Smooth muscle cell (in vitro differentiated cells): Measurements from ENCODE around the gene RBBP8. TPM values are rescaled to one million over a fixed set of nuclear protein-coding genes. Genes with fewer than 3 reads are reported as not detected.

Source experiments
- DNase-seq: peaks from one replicate; lab custom pipeline; 2025; ENCODE audit not compliant: unreplicated experiment; lab: John Stamatoyannopoulos, UW
- H2AFZ ChIP-seq: fragments of 200-600 bp; sonication (generic); 2 replicates; pipeline ENCODE4 v1.6.0; 2016; ENCODE audit warnings: antibody characterized with exemption, low read depth, mild to moderate bottlenecking
- H3F3A ChIP-seq: fragments of 200-600 bp; sonication (generic); 2 replicates; pipeline ENCODE4 v1.6.0; 2017; ENCODE audit warnings: antibody characterized with exemption, low read depth
- H3K27ac ChIP-seq: fragments of 200-600 bp; sonication (generic); 2 replicates; pipeline ENCODE4 v1.5.1; 2016; ENCODE audit warnings: low read depth, mild to moderate bottlenecking
- H3K27me3 ChIP-seq: fragments of 200-600 bp; sonication (generic); 2 replicates; pipeline ENCODE4 v1.6.1; 2016; ENCODE audit warnings: low read depth, mild to moderate bottlenecking
- H3K36me3 ChIP-seq: fragments of 200-600 bp; sonication (generic); 2 replicates; pipeline ENCODE4 v1.5.1; 2016; ENCODE audit warnings: low read depth
- H3K4me1 ChIP-seq: fragments of 200-600 bp; sonication (generic); 2 replicates; pipeline ENCODE4 v1.5.1; 2016; ENCODE audit warnings: low read depth
- H3K4me2 ChIP-seq: fragments of 200-600 bp; sonication (generic); 2 replicates; pipeline ENCODE4 v1.6.0; 2016; ENCODE audit warnings: mild to moderate bottlenecking
- H3K4me3 ChIP-seq: fragments of 200-600 bp; sonication (generic); 2 replicates; pipeline ENCODE4 v1.5.1; 2016; ENCODE audit warnings: mild to moderate bottlenecking
- H3K79me2 ChIP-seq: fragments of 200-600 bp; sonication (generic); 2 replicates; pipeline ENCODE4 v1.6.0; 2016; ENCODE audit warnings: low read depth, mild to moderate bottlenecking
- H3K9ac ChIP-seq: fragments of 200-600 bp; sonication (generic); 2 replicates; pipeline ENCODE4 v1.6.0; 2016; ENCODE audit warnings: low read depth
- H3K9me3 ChIP-seq: fragments of 200-600 bp; sonication (generic); replicated peaks from 2 replicates; pipeline ENCODE4 v1.5.1; 2016; ENCODE audit warnings: low read depth
- H4K20me1 ChIP-seq: fragments of 200-600 bp; sonication (generic); 2 replicates; pipeline ENCODE4 v1.6.0; 2016; ENCODE audit warnings: low read depth
- WGBS: methylation state at CpG from one replicate; pipeline ENCODE4 v1.1.7; 2016; ENCODE audit warnings: low lambda C conversion rate; 5-methylcytosine and 5-hydroxymethylcytosine counted together
- polyA plus RNA-seq: library from polyadenylated mRNA; unstranded; fragments of >200 nt; fragmentation: Nextera tagmentation; extraction: Ambion mirVana; gene quantifications from 2 replicates; pipeline ENCODE4 v1.2.1, GENCODE V29; 2016
- total RNA-seq: library from RNA; depleted of rRNA; stranded (reverse); fragments of >200 nt; gene quantifications from 2 replicates; pipeline ENCODE4 v1.2.3, GENCODE V29; 2014
- TF ChIP-seq, protein P1 (sequence below): fragments of 200-600 bp; sonication (generic); IDR thresholded peaks from 2 replicates; pipeline ENCODE4 v1.5.1; 2017; ENCODE audit warnings: borderline replicate concordance, mild to moderate bottlenecking, antibody characterized with exemption; ENCODE audit not compliant: insufficient read depth, poor library complexity, severe bottlenecking

Gene RBBP8
- total and polyA plus RNA-seq, 2 experiments from 2014 or later, result 11.7 to 39.3 TPM

DNA sequence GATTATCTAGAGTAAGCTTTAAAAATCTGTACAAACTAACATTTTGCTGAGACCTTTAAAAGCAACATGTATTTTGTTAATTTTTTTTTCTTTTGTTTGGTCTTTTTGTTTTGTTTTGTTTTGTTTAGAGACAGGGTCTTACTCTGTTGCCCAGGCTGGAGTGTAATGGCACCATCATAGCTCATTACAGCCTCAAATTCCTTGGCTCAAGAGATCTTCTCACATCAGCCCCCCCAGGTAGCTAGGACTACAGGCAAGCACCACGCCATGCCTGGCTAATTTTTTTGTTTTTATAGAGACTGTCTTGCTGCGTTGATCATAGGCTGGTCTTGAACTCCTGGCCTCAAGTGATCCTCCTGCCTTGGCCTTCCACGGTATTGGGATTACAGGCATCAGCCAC, 23.1 kb downstream of the RBBP8 start:
- Histone ChIP-seq H3K27ac (no peak overlapping the region), H4K20me1 (no peaks in the 10 kb centered on the region), H3K9me3 (no peaks in the 10 kb centered on the region), H3K27me3 (no peaks in the 10 kb centered on the region), H3K79me2 (no peaks in the 10 kb centered on the region), H3K4me2 (no peak overlapping the region), H3K9ac (no peak overlapping the region), H3F3A (no peaks in the 10 kb centered on the region), H3K4me3 (no peak overlapping the region), H3K4me1 (no peaks in the 10 kb centered on the region), H2AFZ (no peak overlapping the region), H3K36me3 (peaks cover 7% of the 10 kb centered on the region)
- DNase-seq, result no peak
- WGBS, result 96% methylated on average over 3 of the region's 3 CpGs
- TF ChIP-seq, protein P1, sequence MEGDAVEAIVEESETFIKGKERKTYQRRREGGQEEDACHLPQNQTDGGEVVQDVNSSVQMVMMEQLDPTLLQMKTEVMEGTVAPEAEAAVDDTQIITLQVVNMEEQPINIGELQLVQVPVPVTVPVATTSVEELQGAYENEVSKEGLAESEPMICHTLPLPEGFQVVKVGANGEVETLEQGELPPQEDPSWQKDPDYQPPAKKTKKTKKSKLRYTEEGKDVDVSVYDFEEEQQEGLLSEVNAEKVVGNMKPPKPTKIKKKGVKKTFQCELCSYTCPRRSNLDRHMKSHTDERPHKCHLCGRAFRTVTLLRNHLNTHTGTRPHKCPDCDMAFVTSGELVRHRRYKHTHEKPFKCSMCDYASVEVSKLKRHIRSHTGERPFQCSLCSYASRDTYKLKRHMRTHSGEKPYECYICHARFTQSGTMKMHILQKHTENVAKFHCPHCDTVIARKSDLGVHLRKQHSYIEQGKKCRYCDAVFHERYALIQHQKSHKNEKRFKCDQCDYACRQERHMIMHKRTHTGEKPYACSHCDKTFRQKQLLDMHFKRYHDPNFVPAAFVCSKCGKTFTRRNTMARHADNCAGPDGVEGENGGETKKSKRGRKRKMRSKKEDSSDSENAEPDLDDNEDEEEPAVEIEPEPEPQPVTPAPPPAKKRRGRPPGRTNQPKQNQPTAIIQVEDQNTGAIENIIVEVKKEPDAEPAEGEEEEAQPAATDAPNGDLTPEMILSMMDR, result no peak

DNA sequence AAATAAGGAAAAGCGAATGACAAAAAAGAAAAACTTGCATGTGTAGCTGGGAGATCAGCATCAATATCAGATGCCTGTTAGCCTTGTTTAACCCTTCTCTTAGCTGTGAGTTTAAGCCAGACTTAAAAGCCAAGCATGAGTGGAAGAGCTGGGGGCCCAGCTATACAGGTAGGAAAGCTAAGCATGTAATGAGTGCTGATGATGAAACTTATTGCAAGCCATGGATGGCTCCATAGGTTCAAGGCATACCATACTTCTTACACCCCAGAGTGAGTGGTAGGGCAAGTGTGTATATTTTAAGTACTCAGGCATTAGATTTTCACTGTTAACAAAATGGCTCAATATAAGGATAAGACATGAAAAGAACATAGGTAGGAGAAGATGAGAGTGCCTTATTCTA, 28.0 kb downstream of the RBBP8 start:
- Histone ChIP-seq H3K27ac (no peak overlapping the region), H3K4me3 (no peak overlapping the region), H3K4me1 (no peaks in the 10 kb centered on the region), H3K9ac (no peak overlapping the region), H4K20me1 (no peaks in the 10 kb centered on the region), H2AFZ (no peak overlapping the region), H3F3A (no peaks in the 10 kb centered on the region), H3K4me2 (no peak overlapping the region), H3K36me3 (no peaks in the 10 kb centered on the region), H3K9me3 (no peaks in the 10 kb centered on the region), H3K27me3 (no peaks in the 10 kb centered on the region), H3K79me2 (no peaks in the 10 kb centered on the region)
- no peak for DNase-seq
- 94% methylated on average over 1 of the region's 1 CpG for WGBS
- TF ChIP-seq, protein P1, result no peak

DNA sequence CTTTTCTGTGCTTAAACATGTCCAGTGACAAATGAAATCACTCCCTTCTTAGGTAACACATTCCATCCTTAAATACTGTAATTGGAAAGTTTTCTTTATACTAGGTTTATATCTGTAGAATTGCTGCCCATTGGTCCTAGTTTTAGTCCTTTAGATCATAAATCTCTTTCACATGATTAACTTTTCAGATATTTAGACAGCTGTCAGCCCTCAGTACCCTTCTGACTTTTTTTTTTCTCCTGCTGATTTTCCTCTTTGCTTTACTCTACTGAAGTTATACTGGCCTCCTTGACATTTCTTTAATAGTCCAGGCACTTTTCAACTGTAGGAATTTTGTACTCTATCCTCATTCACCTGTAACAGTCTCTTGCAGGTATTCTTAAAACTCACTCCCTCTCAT, 28.9 kb downstream of the RBBP8 start:
- Histone ChIP-seq H3K9me3 (no peaks in the 10 kb centered on the region), H3K4me3 (no peak overlapping the region), H3K4me2 (no peak overlapping the region), H3K36me3 (no peaks in the 10 kb centered on the region), H4K20me1 (no peaks in the 10 kb centered on the region), H3F3A (no peaks in the 10 kb centered on the region), H3K79me2 (no peaks in the 10 kb centered on the region), H3K27ac (no peak overlapping the region), H2AFZ (no peak overlapping the region), H3K4me1 (no peaks in the 10 kb centered on the region), H3K9ac (no peak overlapping the region), H3K27me3 (no peaks in the 10 kb centered on the region)
- TF ChIP-seq, protein P1, result no peak
- DNase-seq, result no peak

DNA sequence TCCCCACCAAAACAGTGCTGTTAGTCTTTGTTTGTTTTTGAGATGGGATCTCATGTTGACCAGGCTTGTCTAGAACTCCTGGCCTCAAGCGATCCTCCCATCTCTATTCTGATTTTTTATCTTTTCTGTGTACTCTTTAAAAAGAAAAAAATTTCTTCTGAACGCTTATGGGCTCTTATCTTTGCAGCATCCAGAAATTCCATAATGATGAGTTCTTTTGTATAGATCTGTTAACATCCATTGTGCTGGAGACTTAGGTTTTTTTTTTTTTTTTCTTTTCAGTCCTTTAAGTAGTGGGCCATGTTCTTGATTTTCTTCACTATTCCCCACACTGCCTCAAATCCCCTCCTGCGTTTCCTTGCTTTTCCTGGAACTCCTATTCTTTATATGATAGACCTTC, 31.0 kb downstream of the RBBP8 start:
- no peak for DNase-seq
- WGBS, result 82% methylated on average over 3 of the region's 3 CpGs
- Histone ChIP-seq H2AFZ (no peak overlapping the region), H3K9me3 (no peaks in the 10 kb centered on the region), H4K20me1 (no peaks in the 10 kb centered on the region), H3K36me3 (no peaks in the 10 kb centered on the region), H3K4me2 (no peak overlapping the region), H3K4me1 (no peaks in the 10 kb centered on the region), H3K9ac (no peak overlapping the region), H3F3A (no peaks in the 10 kb centered on the region), H3K27me3 (no peaks in the 10 kb centered on the region), H3K4me3 (no peak overlapping the region), H3K79me2 (no peaks in the 10 kb centered on the region), H3K27ac (no peak overlapping the region)
- TF ChIP-seq, protein P1, result no peak
